Panc1 (cell line): ENCODE data around the gene SLFN12L. TPM values are rescaled to one million over a fixed set of nuclear protein-coding genes. Genes with fewer than 3 reads are reported as not detected.

Experiments used
- ATAC-seq: fragments of 200-7000 bp; cut with Tn5 transposase; 2 replicates; pipeline ENCODE4 v1.9.1; 2020; ENCODE audit warnings: mild to moderate bottlenecking, moderate library complexity
- BruUV-seq: library from RNA; stranded (reverse); fragments of 400-500 nt; replicated peaks from 2 replicates; lab custom pipeline; 2021; lab: Mats Ljungman, UMichigan
- CTCF ChIA-PET: fragments of 300-600 bp; sonication (Branson Sonifier 250); formaldehyde crosslinking; loops from one replicate; lab custom pipeline; 2022; ENCODE audit warnings: antibody characterized with exemption; lab: Charles Lee
- POLR2A ChIA-PET: fragments of 300-600 bp; sonication (Branson Sonifier 250); formaldehyde crosslinking; loops from one replicate; lab custom pipeline; 2022; ENCODE audit warnings: antibody characterized with exemption; lab: Charles Lee
- DNase-seq: peaks from one replicate; pipeline ENCODE4 v3.0.0-alpha.2; 2010; ENCODE audit warnings: low read depth, low spot score
- H3K27ac ChIP-seq: 2 replicates; pipeline ENCODE4 v1.5.1; 2011; ENCODE audit warnings: mild to moderate bottlenecking, low read length, inconsistent platforms
- H3K27me3 ChIP-seq: fragments of 200-500 bp; sonication (Bioruptor generic); 2 replicates; pipeline ENCODE4 v1.6.0; 2014; ENCODE audit warnings: low read length, inconsistent platforms; ENCODE audit not compliant: control insufficient read depth, insufficient read depth
- H3K36me3 ChIP-seq: fragments of 200-500 bp; sonication (Bioruptor generic); 2 replicates; pipeline ENCODE4 v1.5.1; 2014; ENCODE audit warnings: inconsistent platforms, mild to moderate bottlenecking, low read length, moderate library complexity; ENCODE audit not compliant: control insufficient read depth, insufficient read depth
- H3K4me1 ChIP-seq: 2 replicates; pipeline ENCODE4 v1.5.1; 2011; ENCODE audit warnings: inconsistent platforms, mild to moderate bottlenecking, low read length, moderate library complexity; ENCODE audit not compliant: control insufficient read depth, insufficient read depth
- H3K4me3 ChIP-seq, 2 experiments: 2 replicates each; pipeline ENCODE4 v1.5.1; 2011 to 2012; ENCODE audit warnings: low read depth in 2 of 2, low read length in 2 of 2, mild to moderate bottlenecking in 2 of 2, inconsistent platforms in 1 of 2, moderate library complexity in 1 of 2
- H3K9me3 ChIP-seq: fragments of 200-500 bp; sonication (Bioruptor generic); 2 replicates; pipeline ENCODE4 v1.5.1; 2014; ENCODE audit warnings: low read depth, mild to moderate bottlenecking, inconsistent platforms, low read length, moderate library complexity; ENCODE audit not compliant: control insufficient read depth, insufficient read depth
- POLR2AphosphoS5 ChIP-seq: IDR thresholded peaks from 2 replicates; pipeline ENCODE4 v1.6.1; 2012; ENCODE audit warnings: mild to moderate bottlenecking, low read depth, low read length, moderate library complexity
- SIN3A ChIP-seq: IDR thresholded peaks from 2 replicates; pipeline ENCODE4 v1.6.1; 2012; ENCODE audit warnings: low read depth, mild to moderate bottlenecking, low read length, moderate library complexity, borderline replicate concordance; ENCODE audit not compliant: insufficient read depth
- TCF7L2 ChIP-seq: IDR thresholded peaks from 2 replicates; pipeline ENCODE4 v1.6.1; 2011; ENCODE audit warnings: mild to moderate bottlenecking, low read depth, low read length, inconsistent platforms
- in situ Hi-C: cut with HindIII; loops from 2 replicates; pipeline ENCODE4 v1.10.0; 2016; ENCODE audit warnings: low sequenced_read_pairs, low pct_unique_long_range_greater_than_20kb
- intact Hi-C: fragments of 100-400 bp; cut with micrococcal nuclease; formaldehyde crosslinking; loops from one replicate; pipeline ENCODE4 v1.10.0; 2022; ENCODE audit not compliant: unreplicated experiment
- total RNA-seq: library from RNA; stranded (reverse); gene quantifications from one replicate; pipeline ENCODE4 v1.2.1, GENCODE V29; 2021; ENCODE audit not compliant: unreplicated experiment
- TF ChIP-seq, protein P1 (sequence below), 2 experiments: IDR thresholded peaks; 2 replicates each; pipeline ENCODE4 v1.6.1; 2011 to 2012; ENCODE audit warnings: low read depth in 2 of 2, control low read depth in 1 of 2, low read length in 1 of 2, mild to moderate bottlenecking in 1 of 2, moderate library complexity in 1 of 2; ENCODE audit not compliant: insufficient read depth in 1 of 2
- TF ChIP-seq, protein P2 (sequence below): fragments of 450-650 bp; IDR thresholded peaks from 2 replicates; pipeline ENCODE4 v1.5.1; 2017; ENCODE audit warnings: mild to moderate bottlenecking

SLFN12L gene
- total RNA-seq, 1 experiment from 2014 or later, result 0.33 TPM

DNA sequence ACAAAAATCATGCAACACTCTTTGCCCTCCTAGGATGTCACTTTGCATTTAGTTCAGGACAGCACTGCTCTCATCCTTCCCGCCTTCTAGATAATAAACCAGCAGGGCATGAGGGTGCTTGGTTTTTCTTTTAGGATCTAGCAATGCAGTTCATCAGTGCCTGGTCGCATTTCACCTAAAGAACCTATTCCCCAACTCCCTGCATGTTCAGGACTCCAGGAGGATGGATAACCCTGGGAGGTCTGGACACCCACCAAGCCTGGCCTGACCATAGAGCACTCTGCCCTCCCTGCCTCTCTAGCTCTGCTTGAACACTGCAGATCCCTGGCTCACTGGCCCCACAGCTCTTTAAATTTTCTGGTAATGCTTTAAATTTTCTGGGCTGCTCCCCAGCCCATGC is 107.8 kb downstream of the SLFN12L start:
- ATAC-seq (no peak), DNase-seq (no peak)
- in situ Hi-C loops (no loop called here), intact Hi-C loops (loop anchor here (10.0 kb wide), 1 partner anchor 105 kb away; the partner anchor contains the start of gene SLFN12L)
- no TSS peak for BruUV-seq
- Histone ChIP-seq H3K4me3 (no peak overlapping the region), H3K9me3 (no peaks in the 10 kb centered on the region), H3K4me1 (peaks cover 28% of the 10 kb centered on the region), H3K27ac (no peak overlapping the region; the same call in 1 of the 2 replicates), H3K27me3 (no peaks in the 10 kb centered on the region), H3K36me3 (no peaks in the 10 kb centered on the region)
- TF ChIP-seq TCF7L2 (no peak), SIN3A (no peak), POLR2AphosphoS5 (no peak)
- TF ChIP-seq, protein P1, sequence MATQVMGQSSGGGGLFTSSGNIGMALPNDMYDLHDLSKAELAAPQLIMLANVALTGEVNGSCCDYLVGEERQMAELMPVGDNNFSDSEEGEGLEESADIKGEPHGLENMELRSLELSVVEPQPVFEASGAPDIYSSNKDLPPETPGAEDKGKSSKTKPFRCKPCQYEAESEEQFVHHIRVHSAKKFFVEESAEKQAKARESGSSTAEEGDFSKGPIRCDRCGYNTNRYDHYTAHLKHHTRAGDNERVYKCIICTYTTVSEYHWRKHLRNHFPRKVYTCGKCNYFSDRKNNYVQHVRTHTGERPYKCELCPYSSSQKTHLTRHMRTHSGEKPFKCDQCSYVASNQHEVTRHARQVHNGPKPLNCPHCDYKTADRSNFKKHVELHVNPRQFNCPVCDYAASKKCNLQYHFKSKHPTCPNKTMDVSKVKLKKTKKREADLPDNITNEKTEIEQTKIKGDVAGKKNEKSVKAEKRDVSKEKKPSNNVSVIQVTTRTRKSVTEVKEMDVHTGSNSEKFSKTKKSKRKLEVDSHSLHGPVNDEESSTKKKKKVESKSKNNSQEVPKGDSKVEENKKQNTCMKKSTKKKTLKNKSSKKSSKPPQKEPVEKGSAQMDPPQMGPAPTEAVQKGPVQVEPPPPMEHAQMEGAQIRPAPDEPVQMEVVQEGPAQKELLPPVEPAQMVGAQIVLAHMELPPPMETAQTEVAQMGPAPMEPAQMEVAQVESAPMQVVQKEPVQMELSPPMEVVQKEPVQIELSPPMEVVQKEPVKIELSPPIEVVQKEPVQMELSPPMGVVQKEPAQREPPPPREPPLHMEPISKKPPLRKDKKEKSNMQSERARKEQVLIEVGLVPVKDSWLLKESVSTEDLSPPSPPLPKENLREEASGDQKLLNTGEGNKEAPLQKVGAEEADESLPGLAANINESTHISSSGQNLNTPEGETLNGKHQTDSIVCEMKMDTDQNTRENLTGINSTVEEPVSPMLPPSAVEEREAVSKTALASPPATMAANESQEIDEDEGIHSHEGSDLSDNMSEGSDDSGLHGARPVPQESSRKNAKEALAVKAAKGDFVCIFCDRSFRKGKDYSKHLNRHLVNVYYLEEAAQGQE (IDR thresholded peaks at IDR 0.05; ENCODE audit: insufficient read depth in 1 of 2, low read depth in 2 of 2, low read length in 1 of 2), result no peak
- TF ChIP-seq, protein P2, sequence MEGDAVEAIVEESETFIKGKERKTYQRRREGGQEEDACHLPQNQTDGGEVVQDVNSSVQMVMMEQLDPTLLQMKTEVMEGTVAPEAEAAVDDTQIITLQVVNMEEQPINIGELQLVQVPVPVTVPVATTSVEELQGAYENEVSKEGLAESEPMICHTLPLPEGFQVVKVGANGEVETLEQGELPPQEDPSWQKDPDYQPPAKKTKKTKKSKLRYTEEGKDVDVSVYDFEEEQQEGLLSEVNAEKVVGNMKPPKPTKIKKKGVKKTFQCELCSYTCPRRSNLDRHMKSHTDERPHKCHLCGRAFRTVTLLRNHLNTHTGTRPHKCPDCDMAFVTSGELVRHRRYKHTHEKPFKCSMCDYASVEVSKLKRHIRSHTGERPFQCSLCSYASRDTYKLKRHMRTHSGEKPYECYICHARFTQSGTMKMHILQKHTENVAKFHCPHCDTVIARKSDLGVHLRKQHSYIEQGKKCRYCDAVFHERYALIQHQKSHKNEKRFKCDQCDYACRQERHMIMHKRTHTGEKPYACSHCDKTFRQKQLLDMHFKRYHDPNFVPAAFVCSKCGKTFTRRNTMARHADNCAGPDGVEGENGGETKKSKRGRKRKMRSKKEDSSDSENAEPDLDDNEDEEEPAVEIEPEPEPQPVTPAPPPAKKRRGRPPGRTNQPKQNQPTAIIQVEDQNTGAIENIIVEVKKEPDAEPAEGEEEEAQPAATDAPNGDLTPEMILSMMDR, result no peak
- POLR2A ChIA-PET, result interaction anchor here (0.9 kb wide), 1 partner anchor 27 kb away, joined by 4 read pairs; no protein-coding TSS in a partner anchor
- CTCF ChIA-PET, result no interaction called here

DNA sequence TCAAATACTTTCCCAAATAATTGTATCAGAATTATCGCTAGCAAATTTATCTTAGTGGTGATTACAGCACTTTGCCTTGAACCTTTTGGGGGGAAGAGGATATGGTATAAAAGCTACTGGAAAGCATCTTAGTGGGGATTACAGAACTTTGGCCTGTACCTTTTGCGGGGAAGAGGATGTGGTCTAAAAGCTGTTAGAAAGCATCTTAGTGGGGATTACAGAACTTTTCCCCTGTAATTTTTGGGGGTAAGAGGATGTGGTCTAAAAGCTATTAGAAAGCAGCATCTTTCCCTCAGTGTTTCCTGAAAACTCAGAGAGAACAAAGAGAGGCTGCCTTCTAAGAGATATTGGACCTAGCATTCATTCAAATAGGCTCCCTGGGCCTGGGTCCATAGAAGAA is 109.2 kb downstream of the SLFN12L start:
- Histone ChIP-seq H3K27me3 (no peaks in the 10 kb centered on the region), H3K27ac (no peak overlapping the region), H3K9me3 (no peaks in the 10 kb centered on the region), H3K4me3 (no peak overlapping the region), H3K36me3 (no peaks in the 10 kb centered on the region), H3K4me1 (peaks cover 18% of the 10 kb centered on the region)
- BruUV-seq, result no TSS peak
- in situ Hi-C loops, result no loop called here
- ATAC-seq (no peak), DNase-seq (no peak)
- POLR2A ChIA-PET, result no interaction called here
- intact Hi-C loops, result no loop called here
- TF ChIP-seq, protein P2, result no peak
- TF ChIP-seq, protein P1 (IDR thresholded peaks at IDR 0.05; ENCODE audit: insufficient read depth in 1 of 2, low read depth in 2 of 2, low read length in 1 of 2), result no peak
- TF ChIP-seq POLR2AphosphoS5, result no peak
- CTCF ChIA-PET, result no interaction called here
